HepG2 (cell line): ENCODE measurements around the gene DGCR8. TPM values are rescaled to one million over a fixed set of nuclear protein-coding genes. Genes with fewer than 3 reads are reported as not detected.

ENCODE experiments used
- ATAC-seq: fragments of 200-7000 bp; cut with Tn5 transposase; 3 replicates; pipeline ENCODE4 v1.9.1; 2020; ENCODE audit warnings: mild to moderate bottlenecking, moderate library complexity
- BruUV-seq: library from RNA; stranded (reverse); fragments of 400-500 nt; replicated peaks from 2 replicates; lab custom pipeline; 2021; lab: Mats Ljungman, UMichigan
- CTCF ChIA-PET: fragments of 300-600 bp; formaldehyde crosslinking; extraction: SDS; loops from one replicate; lab custom pipeline; 2021; ENCODE audit warnings: low total read pairs, inconsistent platforms, low intra/inter-chr PET ratio; lab: Yijun Ruan, JAX
- POLR2A ChIA-PET: fragments of 350-600 bp; sonication (Branson Sonifier 250); formaldehyde crosslinking; loops from one replicate; lab custom pipeline; 2020; ENCODE audit warnings: antibody characterized with exemption, inconsistent platforms; lab: Yijun Ruan, JAX
- DNase-seq: peaks from one replicate; pipeline ENCODE4 v3.0.0-alpha.2; 2015; ENCODE audit warnings: low spot score
- FAIRE-seq: peaks from 3 replicates; lab custom pipeline; 2011; peaks lifted over from hg19 to GRCh38; lab: Jason Lieb, UNC
- H2AFZ ChIP-seq: one replicate; pipeline ENCODE4 v1.6.1; 2011; ENCODE audit warnings: low read length, inconsistent platforms
- H3K27ac ChIP-seq: fragments of 300-600 bp; 3 replicates; pipeline ENCODE4 v1.8.0; 2011; ENCODE audit warnings: mixed run types, mild to moderate bottlenecking, mixed read lengths, low read length, inconsistent platforms; ENCODE audit not compliant: insufficient read depth; ENCODE audit errors: extremely low read length
- H3K27me3 ChIP-seq, 2 experiments: fragments of 200-600 bp in 1 of 2; 2 replicates in 1 of 2; 3 replicates in 1 of 2; pipeline versions ENCODE4 v1.6.0 to v1.8.0; 2011; ENCODE audit warnings: low read length in 2 of 2, mild to moderate bottlenecking in 2 of 2, moderate library complexity in 2 of 2, inconsistent platforms in 1 of 2; ENCODE audit not compliant: insufficient read depth in 2 of 2, control insufficient read depth in 1 of 2
- H3K36me3 ChIP-seq, 2 experiments: fragments of 200-600 bp in 1 of 2; replicated peaks in 1 of 2; 2 replicates in 1 of 2; 3 replicates in 1 of 2; pipeline versions ENCODE4 v1.5.1 to v1.8.0; 2011; ENCODE audit warnings: low read length in 2 of 2, inconsistent platforms in 1 of 2; ENCODE audit not compliant: insufficient read depth in 2 of 2, control insufficient read depth in 1 of 2
- H3K4me1 ChIP-seq: 2 replicates; pipeline ENCODE4 v1.5.1; 2012; ENCODE audit warnings: low read length, inconsistent platforms; ENCODE audit not compliant: insufficient read depth
- H3K4me2 ChIP-seq: 2 replicates; pipeline ENCODE4 v1.6.0; 2011; ENCODE audit warnings: low read depth, low read length, inconsistent platforms
- H3K4me3 ChIP-seq, 3 experiments: fragments of 200-600 bp in 1 of 3; sonication (generic), shearing (Covaris generic) in 1 of 3; replicated peaks in 1 of 3; 2 replicates each; pipeline ENCODE4 v1.5.1; 2011 to 2016; ENCODE audit warnings: low read length in 3 of 3, inconsistent platforms in 2 of 3, low read depth in 2 of 3, mild to moderate bottlenecking in 2 of 3, control low read depth in 1 of 3, mixed read lengths in 1 of 3; ENCODE audit not compliant: insufficient read depth in 1 of 3
- H3K79me2 ChIP-seq: one replicate; pipeline ENCODE4 v1.6.1; 2011; ENCODE audit warnings: low read length, inconsistent platforms; ENCODE audit not compliant: insufficient read depth
- H3K9ac ChIP-seq: 2 replicates; pipeline ENCODE4 v1.6.0; 2011; ENCODE audit warnings: mild to moderate bottlenecking, low read depth, low read length, inconsistent platforms; ENCODE audit not compliant: insufficient read depth
- H3K9me3 ChIP-seq: 2 replicates; pipeline ENCODE4 v1.5.1; 2012; ENCODE audit warnings: mild to moderate bottlenecking, low read length
- H4K20me1 ChIP-seq: 2 replicates; pipeline ENCODE4 v1.6.0; 2011; ENCODE audit warnings: inconsistent platforms, mild to moderate bottlenecking, low read length, moderate library complexity; ENCODE audit not compliant: insufficient read depth
- BCL3 ChIP-seq: sonication (generic); formaldehyde crosslinking; IDR thresholded peaks from 2 replicates; pipeline ENCODE4 v1.5.1; 2020; ENCODE audit warnings: mild to moderate bottlenecking, missing genetic modification reagents, moderate library complexity
- BRCA1 ChIP-seq: sonication (generic); formaldehyde crosslinking; IDR thresholded peaks from 2 replicates; pipeline ENCODE4 v1.4.0; 2020; ENCODE audit warnings: missing genetic modification reagents
- CTCF ChIP-seq: sonication (generic); formaldehyde crosslinking; IDR thresholded peaks from 2 replicates; pipeline ENCODE4 v1.5.0; 2020; ENCODE audit warnings: mild to moderate bottlenecking, missing genetic modification reagents, moderate library complexity
- DPF2 ChIP-seq: sonication (generic); formaldehyde crosslinking; IDR thresholded peaks from 2 replicates; pipeline ENCODE4 v1.4.0; 2020; ENCODE audit warnings: mild to moderate bottlenecking, low read depth, missing genetic modification reagents, borderline replicate concordance
- HOXA3 ChIP-seq: sonication (generic); formaldehyde crosslinking; IDR thresholded peaks from 2 replicates; pipeline ENCODE4 v1.5.0; 2020; ENCODE audit warnings: missing genetic modification reagents
- POLR2A ChIP-seq, 2 experiments: IDR thresholded peaks; 2 replicates each; pipeline ENCODE4 v1.6.1; 2011; ENCODE audit warnings: low read depth in 2 of 2, low read length in 2 of 2, mild to moderate bottlenecking in 1 of 2, moderate library complexity in 1 of 2; ENCODE audit not compliant: insufficient read depth in 1 of 2
- RAD21 ChIP-seq: fragments of 450-650 bp; formaldehyde crosslinking; IDR thresholded peaks from 2 replicates; pipeline ENCODE4 v1.5.0; 2020; ENCODE audit warnings: mild to moderate bottlenecking
- SRY ChIP-seq: sonication (generic); formaldehyde crosslinking; IDR thresholded peaks from 2 replicates; pipeline ENCODE4 v1.8.0; 2022; ENCODE audit warnings: mild to moderate bottlenecking, missing genetic modification reagents
- ZBTB8A ChIP-seq: sonication (generic); formaldehyde crosslinking; IDR thresholded peaks from 2 replicates; pipeline ENCODE4 v1.4.0; 2020; ENCODE audit warnings: mild to moderate bottlenecking, low read depth, missing genetic modification reagents, borderline replicate concordance
- ZNF280B ChIP-seq: sonication (generic); formaldehyde crosslinking; IDR thresholded peaks from 2 replicates; pipeline ENCODE4 v1.5.0; 2020; ENCODE audit warnings: missing genetic modification reagents, mild to moderate bottlenecking, borderline replicate concordance
- ZNF296 ChIP-seq: sonication (generic); formaldehyde crosslinking; conservative IDR thresholded peaks from 2 replicates; pipeline ENCODE4 v1.5.0; 2020; ENCODE audit warnings: mild to moderate bottlenecking, missing genetic modification reagents
- ZNF703 ChIP-seq: sonication (generic); formaldehyde crosslinking; IDR thresholded peaks from 2 replicates; pipeline ENCODE4 v1.5.1; 2020; ENCODE audit warnings: missing genetic modification reagents, mild to moderate bottlenecking, moderate library complexity, borderline replicate concordance
- ZNF839 ChIP-seq: sonication (generic); formaldehyde crosslinking; IDR thresholded peaks from 2 replicates; pipeline ENCODE4 v1.4.0; 2020; ENCODE audit warnings: missing genetic modification reagents, mild to moderate bottlenecking, borderline replicate concordance
- ZNF841 ChIP-seq: sonication (generic); formaldehyde crosslinking; IDR thresholded peaks from 2 replicates; pipeline ENCODE4 v1.8.1; 2023; ENCODE audit warnings: missing genetic modification reagents, borderline replicate concordance
- ZXDC ChIP-seq: sonication (generic); formaldehyde crosslinking; IDR thresholded peaks from 2 replicates; pipeline ENCODE4 v1.5.0; 2020; ENCODE audit warnings: mild to moderate bottlenecking, missing genetic modification reagents
- WGBS: methylation state at CpG from one replicate; pipeline ENCODE4 v1.1.6; 2017; ENCODE audit warnings: low lambda C conversion rate; 5-methylcytosine and 5-hydroxymethylcytosine counted together
- in situ Hi-C: cut with HindIII; loops from 2 replicates; pipeline ENCODE4 v1.10.0; 2017; ENCODE audit warnings: low pct_unique_long_range_greater_than_20kb; ENCODE audit not compliant: extremely low pct_ligation_motif_present
- intact Hi-C: fragments of 100-400 bp; cut with micrococcal nuclease; formaldehyde crosslinking; loops from one replicate; pipeline ENCODE4 v1.10.0; 2022; ENCODE audit not compliant: unreplicated experiment
- polyA plus RNA-seq, 8 experiments: library from polyadenylated mRNA; depleted of rRNA in 3 of 8; stranded (reverse) in 7 of 8; unstranded in 1 of 8; fragments of >200 nt; fragmentation: Illumina TruSeq in 4 of 8; extraction: Trizol in 4 of 8; gene quantifications; 2 replicates each; pipeline versions ENCODE4 v1.2.1 to v1.2.3, GENCODE V29; 2011 to 2016; ENCODE audit warnings: low read depth in 4 of 8, missing spikeins in 1 of 8, mixed read lengths in 1 of 8; ENCODE audit not compliant: insufficient read depth in 1 of 8
- total RNA-seq, 5 experiments: library from RNA; depleted of rRNA; stranded (reverse); fragments of >200 nt; fragmentation: Illumina TruSeq; extraction: Trizol; gene quantifications; 2 replicates each; pipeline ENCODE4 v1.2.3, GENCODE V29; 2016; ENCODE audit warnings: low read depth in 1 of 5

Gene DGCR8
- total and polyA plus RNA-seq, 2 of the 13 experiments (the other 11 are each of a cell fraction or from before 2014, with no cell fraction given), result 10.2 to 23.2 TPM

- intact Hi-C loops, result no loop called here
- BruUV-seq, result no TSS peak
- Histone ChIP-seq H3K4me3 (no peak overlapping the region), H3K9me3 (no peaks in the 10 kb centered on the region), H3K27me3 (peaks cover 11 to 43% of the 10 kb centered on the region in 2 experiments; a peak in 4 of 5 replicates), H2AFZ (no peak overlapping the region), H3K4me1 (no peaks in the 10 kb centered on the region), H3K9ac (no peak overlapping the region), H3K27ac (no peak overlapping the region), H3K36me3 (no peaks in the 10 kb centered on the region), H3K4me2 (no peak overlapping the region), H4K20me1 (no peaks in the 10 kb centered on the region), H3K79me2 (no peaks in the 10 kb centered on the region)
- ATAC-seq, result no peak
- CTCF ChIA-PET, result interaction anchor here (0.7 to 4.1 kb wide), 2 partner anchors 80 to 127 kb away, joined by 3 to 28 read pairs; no protein-coding TSS in a partner anchor
- in situ Hi-C loops, result loop anchor here (5.0 to 25.0 kb wide), 3 partner anchors 76 to 1196 kb away; no protein-coding TSS in a partner anchor
- no peak for DNase-seq
- no peak for FAIRE-seq
- 0% methylated on average over 4 of the region's 15 CpGs for WGBS
- POLR2A ChIA-PET, result no interaction called here
- TF ChIP-seq ZNF280B (CRISPR knock-in tag), result no peak
- TF ChIP-seq BCL3, result no peak
- TF ChIP-seq BRCA1 (CRISPR knock-in tag), result no peak
- TF ChIP-seq ZNF839, result no peak
- no peak for TF ChIP-seq SRY
- TF ChIP-seq ZXDC (CRISPR knock-in tag), result no peak
- no peak for TF ChIP-seq ZNF703
- no peak for TF ChIP-seq ZBTB8A
- TF ChIP-seq HOXA3 (CRISPR knock-in tag), result no peak
- no peak for TF ChIP-seq RAD21 (CRISPR knock-in tag)
- TF ChIP-seq ZNF296, result no peak
- TF ChIP-seq POLR2A (IDR thresholded peaks at IDR 0.05; ENCODE audit: insufficient read depth in 1 of 2, low read depth in 2 of 2, low read length in 2 of 2), result no peak
- TF ChIP-seq CTCF (CRISPR knock-in tag), result no peak
- TF ChIP-seq ZNF841 (CRISPR knock-in tag), result no peak
- no peak for TF ChIP-seq DPF2 (CRISPR knock-in tag)
These were observed 78.5 kb downstream of the DGCR8 start for GRCh38 chr22:20158391-20159036.
